ENCODE results near the gene HAUS7.

HAUS7 gene

DNA sequence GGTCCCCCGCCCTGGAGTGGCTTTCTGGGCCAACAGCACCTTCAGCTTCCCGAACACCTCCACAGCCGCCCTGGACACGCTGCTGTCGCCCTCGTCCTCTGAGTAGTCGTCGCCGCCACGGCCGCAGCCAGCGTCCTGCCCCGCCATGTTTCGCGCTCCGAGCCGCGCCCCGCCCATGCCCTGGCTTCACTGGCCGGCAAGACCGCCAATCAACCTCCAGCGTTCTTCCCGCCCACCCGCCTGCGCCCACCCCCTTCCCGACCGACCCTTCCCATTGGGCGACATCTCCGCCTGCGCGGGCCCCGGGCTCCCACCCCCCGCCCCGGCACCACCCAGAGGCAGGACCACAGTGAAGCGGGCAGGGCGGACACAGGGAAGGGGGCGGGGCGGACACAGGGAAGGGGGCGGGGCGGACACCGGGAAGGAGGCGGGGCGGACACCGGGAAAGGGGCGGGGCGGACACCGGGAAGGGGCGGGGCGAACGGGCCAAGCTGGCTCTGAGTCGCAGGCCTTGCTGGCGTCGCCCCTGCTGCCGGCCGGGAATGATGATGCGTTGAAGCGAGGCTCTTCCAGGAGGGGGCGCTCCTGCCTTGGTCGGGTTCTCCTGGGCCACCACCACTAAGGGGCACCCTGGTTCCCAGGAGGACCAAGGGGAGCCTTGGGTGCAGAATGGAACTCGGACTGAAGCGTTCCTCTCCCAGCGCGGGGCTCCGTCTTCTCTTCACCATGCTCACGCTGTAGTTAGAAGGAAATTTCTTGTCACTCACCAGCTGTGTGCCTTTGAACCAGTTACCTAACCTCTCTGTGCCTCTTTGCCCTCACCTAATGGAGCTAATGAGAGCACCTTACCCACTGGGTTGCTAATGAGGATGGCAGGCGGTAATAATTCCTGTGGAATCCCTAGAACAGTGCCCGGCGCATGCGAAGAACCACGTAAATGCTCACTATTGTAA is at the start of gene HAUS7:
HAUS7 (minus strand) TSS at position 166 of the 953 bp plus-strand sequence; CDS start at position 147, 19 bp downstream.
- TF ChIP-seq, protein P1, sequence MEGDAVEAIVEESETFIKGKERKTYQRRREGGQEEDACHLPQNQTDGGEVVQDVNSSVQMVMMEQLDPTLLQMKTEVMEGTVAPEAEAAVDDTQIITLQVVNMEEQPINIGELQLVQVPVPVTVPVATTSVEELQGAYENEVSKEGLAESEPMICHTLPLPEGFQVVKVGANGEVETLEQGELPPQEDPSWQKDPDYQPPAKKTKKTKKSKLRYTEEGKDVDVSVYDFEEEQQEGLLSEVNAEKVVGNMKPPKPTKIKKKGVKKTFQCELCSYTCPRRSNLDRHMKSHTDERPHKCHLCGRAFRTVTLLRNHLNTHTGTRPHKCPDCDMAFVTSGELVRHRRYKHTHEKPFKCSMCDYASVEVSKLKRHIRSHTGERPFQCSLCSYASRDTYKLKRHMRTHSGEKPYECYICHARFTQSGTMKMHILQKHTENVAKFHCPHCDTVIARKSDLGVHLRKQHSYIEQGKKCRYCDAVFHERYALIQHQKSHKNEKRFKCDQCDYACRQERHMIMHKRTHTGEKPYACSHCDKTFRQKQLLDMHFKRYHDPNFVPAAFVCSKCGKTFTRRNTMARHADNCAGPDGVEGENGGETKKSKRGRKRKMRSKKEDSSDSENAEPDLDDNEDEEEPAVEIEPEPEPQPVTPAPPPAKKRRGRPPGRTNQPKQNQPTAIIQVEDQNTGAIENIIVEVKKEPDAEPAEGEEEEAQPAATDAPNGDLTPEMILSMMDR (IDR thresholded peaks at IDR 0.05; ENCODE audit: borderline replicate concordance, insufficient read depth, low read depth, low read length): peak; percentile 69
- H3K4me3 ChIP-seq (ENCODE audit: low read depth, low read length): peak within 1 kb of the TSS; percentile 79

DNA sequence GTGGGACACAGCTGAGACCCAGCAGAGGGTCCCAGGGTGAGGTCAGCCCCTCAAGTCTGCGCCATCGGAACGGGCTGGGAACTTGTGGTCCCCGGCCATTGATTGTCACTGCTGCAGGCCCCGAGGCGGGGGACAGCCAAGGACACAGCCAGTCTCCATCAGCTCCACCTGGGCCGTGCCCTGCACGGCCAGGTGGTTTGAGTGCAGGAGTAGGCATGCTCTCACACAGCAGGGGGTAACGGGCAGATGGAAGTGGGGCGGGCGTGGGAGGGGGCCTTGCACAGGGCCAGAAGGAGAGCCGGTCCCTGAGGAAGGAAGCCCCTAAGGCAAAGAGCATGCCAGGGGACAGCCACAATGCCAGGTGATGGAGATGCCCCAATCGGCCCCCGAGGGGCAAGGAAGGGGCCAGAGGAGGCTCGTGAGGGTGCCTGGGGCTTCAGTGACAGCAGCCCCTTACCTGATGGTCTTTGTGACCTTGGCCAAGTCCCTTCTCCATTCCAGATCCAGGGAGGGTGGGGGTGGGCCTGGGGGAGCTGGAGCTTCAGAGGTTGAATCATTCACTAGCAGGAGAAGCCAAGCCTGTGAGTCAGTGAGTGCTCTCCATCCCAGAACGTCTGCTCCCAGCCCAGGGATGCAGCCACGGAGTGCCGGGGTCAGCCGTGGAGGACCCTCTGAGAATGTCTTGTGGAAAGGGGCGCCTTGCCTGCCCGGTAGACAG is 49.4 kb upstream of the HAUS7 start:
- no peak overlapping the region for H3K4me3 ChIP-seq (ENCODE audit: low read depth, low read length)
- TF ChIP-seq, protein P1 (IDR thresholded peaks at IDR 0.05; ENCODE audit: borderline replicate concordance, insufficient read depth, low read depth, low read length): no peak

- TF ChIP-seq, protein P1 (IDR thresholded peaks at IDR 0.05; ENCODE audit: borderline replicate concordance, insufficient read depth, low read depth, low read length): no peak
- H3K4me3 ChIP-seq (ENCODE audit: low read depth, low read length): no peak overlapping the region
Observed at GRCh38 chrX:153517946-153518834, 47.8 kb upstream of the HAUS7 start.

GRCh38 chrX:153517423-153517822 is 47.0 kb upstream of the HAUS7 start, which contains the start of gene ATP2B3:
ATP2B3 (plus strand) TSS chrX:153517642; CDS start chrX:153536248, 18,606 bp downstream.
- TF ChIP-seq, protein P1 (IDR thresholded peaks at IDR 0.05; ENCODE audit: borderline replicate concordance, insufficient read depth, low read depth, low read length): no peak
- H3K4me3 ChIP-seq (ENCODE audit: low read depth, low read length): no peak within 1 kb of the TSS

- TF ChIP-seq, protein P1 (IDR thresholded peaks at IDR 0.05; ENCODE audit: borderline replicate concordance, insufficient read depth, low read depth, low read length): no peak
- no peak overlapping the region for H3K4me3 ChIP-seq (ENCODE audit: low read depth, low read length)
Observed at GRCh38 chrX:153516073-153516472, 45.7 kb upstream of the HAUS7 start.

GRCh38 chrX:153515435-153515834 is 45.1 kb upstream of the HAUS7 start:
- H3K4me3 ChIP-seq (ENCODE audit: low read depth, low read length): no peak overlapping the region
- TF ChIP-seq, protein P1 (IDR thresholded peaks at IDR 0.05; ENCODE audit: borderline replicate concordance, insufficient read depth, low read depth, low read length): no peak
